Measurements from ENCODE around the gene ZSCAN31. TPM values are rescaled to one million over a fixed set of nuclear protein-coding genes. Genes with fewer than 3 reads are reported as not detected.

Gene ZSCAN31
- total and polyA plus RNA-seq, 10 of the 15 experiments (the other 5 are each of a cell fraction or from before 2014, with no cell fraction given) = 1.6 to 5.2 (median 2.9) TPM

- H3K27me3 ChIP-seq (replicated peaks in 1 of 2; ENCODE audit: control insufficient read depth in 2 of 2, insufficient read depth in 2 of 2, low read length in 1 of 2) = no peaks in the 10 kb centered on the region
- ChIA-PET CTCF (interaction anchor here (0.6 to 4.6 kb wide), 6 partner anchors 10 to 622 kb away, joined by 3 to 50 read pairs (median 4); partner anchors contain the start of gene ZSCAN26), POLR2A (interaction anchor here (0.6 to 1.1 kb wide), 4 partner anchors 9 to 194 kb away, joined by 3 to 4 read pairs (median 3); no protein-coding TSS in a partner anchor), SMC1A (ENCODE audit: uncharacterized antibody, unreplicated experiment) (interaction anchor here (0.7 to 4.8 kb wide), 5 partner anchors 10 to 67 kb away, joined by 3 to 22 read pairs (median 4); partner anchors contain the start of gene ZSCAN26), RAD21 (ENCODE audit: unreplicated experiment) (interaction anchor here (0.6 to 1.2 kb wide), 6 partner anchors 17 to 672 kb away, joined by 3 to 7 read pairs (median 3); partner anchors contain the start of genes ZKSCAN4 and ZSCAN26)
- 86% methylated on average over 7 of the region's 7 CpGs for WGBS (ENCODE audit: insufficient coverage, insufficient replicate concordance, low lambda C conversion rate, missing lambda C conversion rate)
- BruUV-seq (replicated peaks) = no TSS peak
- no peak for DNase-seq (ENCODE audit: low read depth, low spot score)
- H3K9me3 ChIP-seq (replicated peaks; ENCODE audit: control insufficient read depth, insufficient read depth, low read length) = no peaks in the 10 kb centered on the region; the same call in 2 of the 3 replicates
- H3K27ac ChIP-seq (ENCODE audit: control insufficient read depth, insufficient read depth) = no peak overlapping the region
- H4K20me1 ChIP-seq (ENCODE audit: control insufficient read depth, insufficient read depth) = no peaks in the 10 kb centered on the region
- TF ChIP-seq MTA2 (IDR thresholded peaks at IDR 0.05; ENCODE audit: low read depth) (peak; percentile 38), MLLT1 (IDR thresholded peaks at IDR 0.05) (0 out of 2 replicates have a peak, but pooled peaks have one; percentile 28), SKIL (IDR thresholded peaks at IDR 0.05; ENCODE audit: low read depth, poor library complexity, severe bottlenecking) (no peak), IRF5 (IDR thresholded peaks at IDR 0.05; ENCODE audit: borderline replicate concordance) (no peak)
- ATAC-seq = no peak
- no peak overlapping the region for H3K4me3 ChIP-seq
- H3K79me2 ChIP-seq (ENCODE audit: control insufficient read depth, insufficient read depth, low read length) = no peaks in the 10 kb centered on the region
- peak overlapping the region; percentile 93 for H3K4me2 ChIP-seq (ENCODE audit: control insufficient read depth, insufficient read depth)
- H3K4me1 ChIP-seq (ENCODE audit: control insufficient read depth, insufficient read depth, low read length) = peaks cover 14% of the 10 kb centered on the region
- no peaks in the 10 kb centered on the region for H3K36me3 ChIP-seq (ENCODE audit: control insufficient read depth in 2 of 2, insufficient read depth in 2 of 2, low read length in 1 of 2)
- intact Hi-C loops (cut with micrococcal nuclease; ENCODE audit: unreplicated experiment) = loop anchor here (1.0 to 5.0 kb wide), 2 partner anchors 67 to 196 kb away; partner anchors contain the start of gene ZSCAN26
- no peak overlapping the region for H3K9ac ChIP-seq (ENCODE audit: control insufficient read depth, insufficient read depth, low read length)
- H2AFZ ChIP-seq (ENCODE audit: control insufficient read depth, low read depth, low read length) = 0 out of 2 replicates have a peak overlapping the region, but pooled peaks have one; percentile 9
- in situ Hi-C loops (cut with MboI) = loop anchor here (25.0 kb wide), 1 partner anchor 1672 kb away; the partner anchor contains the start of gene ZNF322
- no peak for FAIRE-seq
These were observed 1.5 kb downstream of the ZSCAN31 start for GRCh38 chr6:28334286-28335039.

All from GM12878 (cell line).